HEK293T (cell line): ENCODE results near the gene NAGLU.
"Not testable (repeated sequence)": the region's sequence is repeated elsewhere in the genome, so short reads cannot be mapped to it uniquely, and the experiment has no call there.

ENCODE experiments used
- CTCF ChIA-PET: fragments of 350-600 bp; formaldehyde crosslinking; extraction: SDS; loops from one replicate; lab custom pipeline; 2021; ENCODE audit warnings: antibody characterized with exemption, inconsistent platforms; lab: Yijun Ruan, JAX
- POLR2A ChIA-PET: fragments of 350-600 bp; formaldehyde crosslinking; extraction: SDS; loops from one replicate; lab custom pipeline; 2020; ENCODE audit warnings: antibody characterized with exemption, inconsistent platforms; lab: Yijun Ruan, JAX
- DNase-seq: peaks from one replicate; pipeline ENCODE4 v3.0.0; 2012; ENCODE audit warnings: mixed read lengths; ENCODE audit errors: extremely low spot score
- ARNT ChIP-seq: fragments of 450-650 bp; IDR thresholded peaks from 2 replicates; pipeline ENCODE4 v1.6.1; 2017; ENCODE audit warnings: mild to moderate bottlenecking
- BHLHE40 ChIP-seq: fragments of 450-650 bp; IDR thresholded peaks from 2 replicates; pipeline ENCODE4 v1.6.1; 2016; ENCODE audit warnings: mild to moderate bottlenecking, moderate library complexity, borderline replicate concordance
- CTBP1 ChIP-seq: fragments of 450-650 bp; IDR thresholded peaks from 2 replicates; pipeline ENCODE4 v1.6.1; 2016; ENCODE audit warnings: borderline replicate concordance
- ELF4 ChIP-seq: fragments of 450-650 bp; IDR thresholded peaks from 2 replicates; pipeline ENCODE4 v1.6.1; 2017; ENCODE audit warnings: antibody characterized with exemption
- FOXA1 ChIP-seq: fragments of 450-650 bp; IDR thresholded peaks from 2 replicates; pipeline ENCODE4 v1.6.1; 2016; ENCODE audit warnings: mild to moderate bottlenecking
- FOXK2 ChIP-seq: fragments of 450-650 bp; IDR thresholded peaks from 2 replicates; pipeline ENCODE4 v1.6.1; 2016; ENCODE audit warnings: mild to moderate bottlenecking
- FOXM1 ChIP-seq: fragments of 450-650 bp; IDR thresholded peaks from 2 replicates; pipeline ENCODE4 v1.6.1; 2017; ENCODE audit warnings: mild to moderate bottlenecking, borderline replicate concordance
- HDGF ChIP-seq: fragments of 450-650 bp; IDR thresholded peaks from 2 replicates; pipeline ENCODE4 v1.6.1; 2017; ENCODE audit warnings: antibody characterized with exemption, borderline replicate concordance
- L3MBTL2 ChIP-seq: fragments of 450-650 bp; conservative IDR thresholded peaks from 2 replicates; pipeline ENCODE4 v1.6.1; 2016; ENCODE audit warnings: mild to moderate bottlenecking
- LEF1 ChIP-seq: fragments of 450-650 bp; IDR thresholded peaks from 2 replicates; pipeline ENCODE4 v1.6.1; 2017; ENCODE audit warnings: mild to moderate bottlenecking, borderline replicate concordance
- NFRKB ChIP-seq: fragments of 450-650 bp; IDR thresholded peaks from 2 replicates; pipeline ENCODE4 v1.6.1; 2016; ENCODE audit warnings: mild to moderate bottlenecking, moderate library complexity
- SP1 ChIP-seq: fragments of 450-650 bp; IDR thresholded peaks from 2 replicates; pipeline ENCODE4 v1.6.1; 2017
- SUZ12 ChIP-seq: fragments of 450-650 bp; IDR thresholded peaks from 2 replicates; pipeline ENCODE4 v1.6.1; 2016; ENCODE audit warnings: mild to moderate bottlenecking
- TARDBP ChIP-seq: fragments of 450-650 bp; IDR thresholded peaks from 2 replicates; pipeline ENCODE4 v1.6.1; 2016
- ZNF384 ChIP-seq: fragments of 450-650 bp; IDR thresholded peaks from 2 replicates; pipeline ENCODE4 v1.6.1; 2016
- TF ChIP-seq, protein P1 (sequence below): fragments of 450-650 bp; IDR thresholded peaks from 2 replicates; pipeline ENCODE4 v1.6.1; 2016

The NAGLU gene

DNA sequence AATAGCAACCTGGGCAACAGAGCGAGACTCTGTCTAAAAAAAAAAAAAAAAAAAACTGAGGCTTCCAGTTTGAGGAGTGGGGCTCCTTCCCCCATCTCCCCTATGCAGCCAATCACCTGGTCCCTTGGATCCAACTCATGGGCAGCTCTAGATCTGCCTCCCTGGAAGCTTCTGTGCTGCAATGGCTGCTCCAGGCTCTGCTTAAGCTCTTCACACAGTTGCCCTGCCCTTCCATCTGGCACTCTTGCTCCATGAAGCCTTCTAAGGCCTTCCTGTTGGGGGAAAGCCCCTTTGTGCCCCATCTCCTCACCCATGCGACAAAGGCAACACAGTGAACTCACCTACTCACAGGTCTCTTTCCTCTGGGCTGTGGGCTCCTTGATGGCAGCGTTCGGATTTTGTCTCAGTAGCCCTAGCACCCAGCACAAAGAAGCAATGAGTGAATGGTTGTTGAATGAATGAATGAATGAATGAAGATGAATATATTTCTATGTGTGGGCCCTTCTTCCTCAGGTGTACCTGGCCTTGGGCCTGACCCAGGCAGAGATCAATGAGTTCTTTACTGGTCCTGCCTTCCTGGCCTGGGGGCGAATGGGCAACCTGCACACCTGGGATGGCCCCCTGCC lies 1.9 kb downstream of the NAGLU start:
- DNase-seq = no peak
- ChIA-PET CTCF (no interaction called here), POLR2A (interaction anchor here (0.7 to 3.4 kb wide), 4 partner anchors 15 to 66 kb away, joined by 3 to 37 read pairs (median 9); partner anchors contain the start of genes HSD17B1 and MLX)
- TF ChIP-seq FOXK2 (no peak), ELF4 (no peak), BHLHE40 (no peak), FOXM1 (no peak), SUZ12 (no peak), SP1 (no peak), CTBP1 (no peak), HDGF (no peak)

DNA sequence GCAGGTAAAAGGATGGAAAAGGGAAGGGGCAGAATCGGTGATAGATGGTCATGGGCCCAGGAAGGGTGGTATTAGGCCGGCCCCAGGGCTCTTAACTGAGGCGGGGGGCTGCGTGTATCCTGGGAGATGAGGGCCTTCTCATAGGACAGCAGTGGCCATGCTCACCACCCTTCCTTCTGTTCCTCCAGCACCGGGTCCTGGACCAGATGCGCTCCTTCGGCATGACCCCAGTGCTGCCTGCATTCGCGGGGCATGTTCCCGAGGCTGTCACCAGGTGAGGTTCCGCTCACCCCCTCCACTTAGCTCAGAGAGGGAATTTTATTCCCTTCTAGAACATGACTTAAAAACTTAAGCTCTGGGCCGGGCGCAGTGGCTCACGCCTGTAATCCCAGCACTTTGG lies 2.4 kb downstream of the NAGLU start:
- CTCF ChIA-PET = no interaction called here
- POLR2A ChIA-PET = interaction anchor here (0.7 to 1.1 kb wide), 4 partner anchors 16 to 66 kb away, joined by 3 to 4 read pairs (median 3); no protein-coding TSS in a partner anchor
- TF ChIP-seq HDGF (no peak), CTBP1 (no peak), FOXA1 (no peak), ELF4 (no peak), LEF1 (no peak), L3MBTL2 (no peak), SP1 (no peak), FOXK2 (no peak), ZNF384 (no peak), ARNT (no peak), FOXM1 (no peak), NFRKB (no peak), SUZ12 (no peak), BHLHE40 (no peak)
- TF ChIP-seq, protein P1, sequence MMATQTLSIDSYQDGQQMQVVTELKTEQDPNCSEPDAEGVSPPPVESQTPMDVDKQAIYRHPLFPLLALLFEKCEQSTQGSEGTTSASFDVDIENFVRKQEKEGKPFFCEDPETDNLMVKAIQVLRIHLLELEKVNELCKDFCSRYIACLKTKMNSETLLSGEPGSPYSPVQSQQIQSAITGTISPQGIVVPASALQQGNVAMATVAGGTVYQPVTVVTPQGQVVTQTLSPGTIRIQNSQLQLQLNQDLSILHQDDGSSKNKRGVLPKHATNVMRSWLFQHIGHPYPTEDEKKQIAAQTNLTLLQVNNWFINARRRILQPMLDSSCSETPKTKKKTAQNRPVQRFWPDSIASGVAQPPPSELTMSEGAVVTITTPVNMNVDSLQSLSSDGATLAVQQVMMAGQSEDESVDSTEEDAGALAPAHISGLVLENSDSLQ = no peak
- no peak for DNase-seq

DNA sequence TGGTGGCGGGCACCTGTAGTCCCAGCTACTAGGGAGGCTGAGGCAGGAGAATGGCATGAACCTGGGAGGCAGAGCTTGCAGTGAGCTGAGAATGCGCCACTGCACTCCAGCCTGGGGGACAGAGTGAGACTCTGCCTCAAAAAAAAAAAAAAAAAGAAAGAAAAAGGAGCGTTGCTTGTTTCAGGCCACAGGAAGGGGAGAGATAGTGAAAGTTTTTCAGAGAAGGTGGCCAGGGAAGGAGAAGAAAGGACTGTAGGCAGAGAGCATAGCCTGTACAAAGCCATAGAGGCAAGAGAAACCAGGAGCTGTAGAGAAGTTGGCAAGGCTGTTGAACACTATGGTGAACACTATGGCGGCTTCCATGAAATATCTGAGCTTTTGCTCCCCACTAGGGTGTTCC lies 4.5 kb downstream of the NAGLU start:
- DNase-seq = not testable (repeated sequence)
- ChIA-PET POLR2A (interaction anchor here (1.2 to 1.8 kb wide), 2 partner anchors 14 to 30 kb away, joined by 4 to 16 read pairs; no protein-coding TSS in a partner anchor), CTCF (interaction anchor here (0.6 kb wide), 1 partner anchor 896 kb away, joined by 3 read pairs; no protein-coding TSS in a partner anchor)

DNA sequence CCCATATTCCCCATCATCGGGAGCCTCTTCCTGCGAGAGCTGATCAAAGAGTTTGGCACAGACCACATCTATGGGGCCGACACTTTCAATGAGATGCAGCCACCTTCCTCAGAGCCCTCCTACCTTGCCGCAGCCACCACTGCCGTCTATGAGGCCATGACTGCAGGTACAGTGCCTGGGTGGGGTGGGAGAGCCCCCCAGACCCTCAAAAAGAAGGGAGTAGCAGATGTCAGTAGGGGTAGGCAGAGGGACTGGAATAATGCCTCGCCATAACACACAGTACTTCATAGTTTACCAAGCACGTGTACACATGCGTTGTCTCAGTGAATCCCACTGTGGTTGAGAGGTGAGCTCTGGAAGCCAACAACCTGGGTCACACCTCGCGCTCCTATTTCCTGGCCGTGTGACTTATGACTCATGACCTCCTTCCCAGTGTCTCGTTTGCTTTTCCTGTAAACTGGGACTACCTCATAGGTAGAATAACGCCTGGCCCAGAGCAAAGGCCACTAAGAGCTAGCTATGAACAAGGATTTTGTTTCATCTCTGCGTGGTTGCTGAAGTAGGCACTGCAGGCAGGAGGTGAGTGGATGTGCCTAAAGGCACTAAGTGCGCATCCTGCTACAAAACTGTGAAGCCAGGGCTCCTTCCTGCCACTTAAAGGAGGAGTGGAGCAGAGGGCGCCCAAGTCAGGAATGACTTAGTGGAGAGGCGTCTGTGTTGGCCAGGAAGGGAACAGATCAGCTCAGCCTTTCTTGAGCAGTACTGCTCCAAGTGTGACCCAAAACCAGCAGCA lies 5.2 kb downstream of the NAGLU start:
- POLR2A ChIA-PET = interaction anchor here (0.6 to 1.8 kb wide), 4 partner anchors 9 to 29 kb away, joined by 3 to 16 read pairs (median 4); no protein-coding TSS in a partner anchor
- CTCF ChIA-PET = no interaction called here

DNA sequence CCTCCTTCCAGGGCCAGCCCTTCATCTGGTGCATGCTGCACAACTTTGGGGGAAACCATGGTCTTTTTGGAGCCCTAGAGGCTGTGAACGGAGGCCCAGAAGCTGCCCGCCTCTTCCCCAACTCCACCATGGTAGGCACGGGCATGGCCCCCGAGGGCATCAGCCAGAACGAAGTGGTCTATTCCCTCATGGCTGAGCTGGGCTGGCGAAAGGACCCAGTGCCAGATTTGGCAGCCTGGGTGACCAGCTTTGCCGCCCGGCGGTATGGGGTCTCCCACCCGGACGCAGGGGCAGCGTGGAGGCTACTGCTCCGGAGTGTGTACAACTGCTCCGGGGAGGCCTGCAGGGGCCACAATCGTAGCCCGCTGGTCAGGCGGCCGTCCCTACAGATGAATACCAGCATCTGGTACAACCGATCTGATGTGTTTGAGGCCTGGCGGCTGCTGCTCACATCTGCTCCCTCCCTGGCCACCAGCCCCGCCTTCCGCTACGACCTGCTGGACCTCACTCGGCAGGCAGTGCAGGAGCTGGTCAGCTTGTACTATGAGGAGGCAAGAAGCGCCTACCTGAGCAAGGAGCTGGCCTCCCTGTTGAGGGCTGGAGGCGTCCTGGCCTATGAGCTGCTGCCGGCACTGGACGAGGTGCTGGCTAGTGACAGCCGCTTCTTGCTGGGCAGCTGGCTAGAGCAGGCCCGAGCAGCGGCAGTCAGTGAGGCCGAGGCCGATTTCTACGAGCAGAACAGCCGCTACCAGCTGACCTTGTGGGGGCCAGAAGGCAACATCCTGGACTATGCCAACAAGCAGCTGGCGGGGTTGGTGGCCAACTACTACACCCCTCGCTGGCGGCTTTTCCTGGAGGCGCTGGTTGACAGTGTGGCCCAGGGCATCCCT lies 7.4 kb downstream of the NAGLU start:
- ChIA-PET POLR2A (no interaction called here), CTCF (no interaction called here)
- no peak for DNase-seq
- no peak for TF ChIP-seq FOXM1
- no peak for TF ChIP-seq HDGF
- no peak for TF ChIP-seq BHLHE40
- TF ChIP-seq ELF4 = no peak

More for the DNA sequence above, 5.2 kb downstream of the NAGLU start:
- TF ChIP-seq ZNF384 = no peak
- no peak for TF ChIP-seq ARNT
- TF ChIP-seq HDGF = no peak
- TF ChIP-seq BHLHE40 = no peak
- TF ChIP-seq SUZ12 = no peak
- TF ChIP-seq LEF1 = no peak
- TF ChIP-seq ELF4 = no peak
- no peak for TF ChIP-seq FOXK2
- TF ChIP-seq FOXA1 = no peak
- TF ChIP-seq L3MBTL2 = no peak
- TF ChIP-seq TARDBP = no peak
- no peak for TF ChIP-seq SP1
- TF ChIP-seq FOXM1 = no peak
- TF ChIP-seq CTBP1 = no peak
- TF ChIP-seq, protein P1 = no peak
- no peak for TF ChIP-seq NFRKB
- no peak for DNase-seq

DNA sequence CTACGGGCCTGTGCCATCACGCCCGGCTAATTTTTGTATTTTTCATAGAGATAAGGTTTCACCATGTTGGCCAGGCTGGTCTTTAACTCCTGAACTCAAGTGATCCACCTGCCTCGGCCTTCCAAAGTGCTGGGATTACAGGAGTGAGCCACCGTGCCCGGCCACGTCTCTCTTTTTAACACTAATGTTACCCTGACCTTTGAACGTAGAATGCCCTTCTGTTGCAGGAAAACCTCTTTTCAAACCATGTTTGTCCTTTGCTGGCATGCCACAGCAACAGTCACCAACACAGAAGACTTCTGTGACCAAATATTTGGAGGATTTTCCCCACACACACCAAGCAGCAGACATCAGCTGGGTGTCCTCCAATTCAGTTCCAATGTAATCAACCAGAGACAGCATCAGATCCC lies 8.8 kb downstream of the NAGLU start:
- CTCF ChIA-PET = no interaction called here
- no peak for DNase-seq
- POLR2A ChIA-PET = interaction anchor here (1.1 to 4.3 kb wide), 2 partner anchors 9 to 10 kb away, joined by 7 to 28 read pairs; partner anchors contain the start of gene NAGLU
- TF ChIP-seq SUZ12 (no peak), BHLHE40 (no peak), SP1 (no peak), TARDBP (no peak), ARNT (no peak), ELF4 (no peak), ZNF384 (no peak), LEF1 (no peak)
- TF ChIP-seq, protein P1 = no peak

DNA sequence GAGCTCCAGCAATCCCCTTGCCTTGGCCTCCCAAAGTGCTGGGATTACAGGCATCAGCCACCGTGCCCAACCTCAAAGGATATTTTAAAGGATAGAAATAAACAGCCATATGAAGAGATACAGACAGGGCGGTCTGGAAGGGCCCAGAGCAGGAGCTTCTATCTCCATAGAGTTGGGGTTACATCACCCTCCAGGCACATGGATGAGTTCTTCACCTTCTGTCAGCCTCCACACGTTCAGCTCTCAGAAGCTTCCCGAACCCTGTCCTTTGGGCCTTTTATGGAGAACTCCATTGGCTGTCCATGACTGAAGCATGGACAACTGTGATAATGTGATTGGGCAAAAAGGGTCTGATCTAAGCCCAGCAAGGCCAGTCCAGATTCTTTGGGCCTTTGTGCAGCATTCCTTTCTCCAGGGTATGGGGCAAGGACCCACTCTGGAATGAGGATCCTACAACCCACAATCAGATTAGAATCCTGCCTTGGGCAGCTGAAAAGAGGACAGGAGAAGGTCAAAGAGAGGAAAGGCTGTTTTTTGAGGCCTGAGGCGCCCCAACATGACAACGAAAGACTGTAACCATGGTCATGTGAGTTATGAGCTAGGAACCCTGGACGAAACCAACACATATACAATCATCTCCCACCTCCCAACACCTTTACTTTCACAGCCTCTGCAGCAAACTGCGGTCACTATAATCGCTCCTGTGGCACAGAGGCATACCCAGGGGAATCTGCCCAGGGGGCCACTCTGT lies 9.9 kb downstream of the NAGLU start:
- CTCF ChIA-PET, DNase-seq: not testable (repeated sequence)
- POLR2A ChIA-PET = interaction anchor here (1.0 to 4.3 kb wide), 3 partner anchors 9 to 10 kb away, joined by 3 to 28 read pairs (median 7); partner anchors contain the start of gene NAGLU
